SK-N-SH (cell line): ENCODE results near the gene C2CD4D.

Source experiments
- CHD2 ChIP-seq: fragments of 150-350 bp; IDR thresholded peaks from 2 replicates; pipeline ENCODE4 v1.6.1; 2018; ENCODE audit warnings: low read length; ENCODE audit not compliant: partially characterized antibody
- EZH2phosphoT487 ChIP-seq: fragments of 200-600 bp; sonication (generic); IDR thresholded peaks from 2 replicates; pipeline ENCODE4 v1.6.1; 2017; ENCODE audit warnings: low read depth, mixed run types, mild to moderate bottlenecking, antibody characterized with exemption, moderate library complexity, borderline replicate concordance
- FOSL2 ChIP-seq: IDR thresholded peaks from 2 replicates; pipeline ENCODE4 v1.4.0; 2012; ENCODE audit warnings: low read depth, mild to moderate bottlenecking, moderate library complexity, borderline replicate concordance
- FOXJ3 ChIP-seq: sonication (generic); formaldehyde crosslinking; IDR thresholded peaks from 2 replicates; pipeline ENCODE4 v1.5.1; 2020; ENCODE audit warnings: mild to moderate bottlenecking, missing genetic modification reagents
- MXI1 ChIP-seq: IDR thresholded peaks from 2 replicates; pipeline ENCODE4 v1.6.1; 2012; ENCODE audit warnings: mild to moderate bottlenecking, low read depth, low read length, improper control_type of control experiment
- NFIC ChIP-seq: IDR thresholded peaks from 2 replicates; pipeline ENCODE4 v1.4.0; 2012; ENCODE audit warnings: borderline replicate concordance
- NRF1 ChIP-seq: IDR thresholded peaks from 2 replicates; pipeline ENCODE4 v1.6.1; 2012; ENCODE audit warnings: low read depth, mild to moderate bottlenecking, low read length
- POLR2AphosphoS5 ChIP-seq: IDR thresholded peaks from 2 replicates; pipeline ENCODE4 v1.6.1; 2012; ENCODE audit warnings: low read depth, low read length
- REST ChIP-seq: IDR thresholded peaks from 2 replicates; pipeline ENCODE4 v1.6.1; 2012; ENCODE audit warnings: mild to moderate bottlenecking, low read depth, low read length, moderate library complexity
- TF ChIP-seq, protein P1 (sequence below): IDR thresholded peaks from 2 replicates; pipeline ENCODE4; 2012
- TF ChIP-seq, protein P2 (sequence below): fragments of 200-600 bp; sonication (generic); IDR thresholded peaks from 2 replicates; pipeline ENCODE4 v1.6.1; 2017; ENCODE audit warnings: antibody characterized with exemption, mild to moderate bottlenecking, moderate library complexity

DNA sequence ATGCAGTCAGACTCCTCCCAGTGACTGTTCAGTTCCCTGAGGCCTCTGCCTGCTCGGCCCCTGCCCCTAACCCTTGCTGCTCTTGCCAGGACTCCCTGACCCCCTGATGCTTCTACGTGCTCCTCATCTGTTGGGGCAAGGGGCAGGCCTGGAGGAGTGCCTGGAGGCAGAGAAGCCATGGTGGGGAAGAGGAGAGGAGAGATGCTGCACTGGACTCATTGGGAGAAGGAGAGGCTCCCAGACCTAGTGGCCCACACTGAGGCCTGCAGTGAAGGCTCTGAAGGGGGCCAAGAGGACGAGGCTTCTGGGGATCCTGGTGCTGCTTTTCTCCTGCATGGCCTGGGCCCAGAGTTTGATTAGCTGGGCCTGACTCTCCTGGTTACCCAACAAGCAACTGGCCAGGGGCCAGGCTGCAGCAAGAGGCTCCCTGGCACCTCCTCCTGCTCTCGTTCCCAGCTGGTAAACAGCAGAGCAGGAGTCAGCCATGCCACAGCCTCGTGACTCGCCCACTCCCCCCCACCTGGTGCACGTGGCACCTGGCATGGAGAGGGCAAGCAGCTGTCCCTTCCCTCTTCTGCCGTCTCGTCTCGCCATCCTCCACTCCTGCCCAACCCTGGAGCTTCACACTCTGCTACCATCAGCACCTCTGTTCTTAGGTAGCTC is 7.2 kb downstream of the C2CD4D start:
- TF ChIP-seq, protein P1, sequence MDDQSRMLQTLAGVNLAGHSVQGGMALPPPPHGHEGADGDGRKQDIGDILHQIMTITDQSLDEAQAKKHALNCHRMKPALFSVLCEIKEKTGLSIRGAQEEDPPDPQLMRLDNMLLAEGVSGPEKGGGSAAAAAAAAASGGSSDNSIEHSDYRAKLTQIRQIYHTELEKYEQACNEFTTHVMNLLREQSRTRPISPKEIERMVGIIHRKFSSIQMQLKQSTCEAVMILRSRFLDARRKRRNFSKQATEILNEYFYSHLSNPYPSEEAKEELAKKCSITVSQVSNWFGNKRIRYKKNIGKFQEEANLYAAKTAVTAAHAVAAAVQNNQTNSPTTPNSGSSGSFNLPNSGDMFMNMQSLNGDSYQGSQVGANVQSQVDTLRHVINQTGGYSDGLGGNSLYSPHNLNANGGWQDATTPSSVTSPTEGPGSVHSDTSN: no peak
- TF ChIP-seq NRF1 (no peak), CHD2 (no peak), POLR2AphosphoS5 (no peak), EZH2phosphoT487 (no peak), REST (no peak), NFIC (no peak), FOSL2 (no peak), MXI1 (peak; percentile 55; the same call in 1 of the 2 replicates), FOXJ3 (CRISPR knock-in tag) (no peak)
- TF ChIP-seq, protein P2, sequence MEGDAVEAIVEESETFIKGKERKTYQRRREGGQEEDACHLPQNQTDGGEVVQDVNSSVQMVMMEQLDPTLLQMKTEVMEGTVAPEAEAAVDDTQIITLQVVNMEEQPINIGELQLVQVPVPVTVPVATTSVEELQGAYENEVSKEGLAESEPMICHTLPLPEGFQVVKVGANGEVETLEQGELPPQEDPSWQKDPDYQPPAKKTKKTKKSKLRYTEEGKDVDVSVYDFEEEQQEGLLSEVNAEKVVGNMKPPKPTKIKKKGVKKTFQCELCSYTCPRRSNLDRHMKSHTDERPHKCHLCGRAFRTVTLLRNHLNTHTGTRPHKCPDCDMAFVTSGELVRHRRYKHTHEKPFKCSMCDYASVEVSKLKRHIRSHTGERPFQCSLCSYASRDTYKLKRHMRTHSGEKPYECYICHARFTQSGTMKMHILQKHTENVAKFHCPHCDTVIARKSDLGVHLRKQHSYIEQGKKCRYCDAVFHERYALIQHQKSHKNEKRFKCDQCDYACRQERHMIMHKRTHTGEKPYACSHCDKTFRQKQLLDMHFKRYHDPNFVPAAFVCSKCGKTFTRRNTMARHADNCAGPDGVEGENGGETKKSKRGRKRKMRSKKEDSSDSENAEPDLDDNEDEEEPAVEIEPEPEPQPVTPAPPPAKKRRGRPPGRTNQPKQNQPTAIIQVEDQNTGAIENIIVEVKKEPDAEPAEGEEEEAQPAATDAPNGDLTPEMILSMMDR: no peak
